ENCODE results near the gene HMGB1.

The HMGB1 gene

DNA sequence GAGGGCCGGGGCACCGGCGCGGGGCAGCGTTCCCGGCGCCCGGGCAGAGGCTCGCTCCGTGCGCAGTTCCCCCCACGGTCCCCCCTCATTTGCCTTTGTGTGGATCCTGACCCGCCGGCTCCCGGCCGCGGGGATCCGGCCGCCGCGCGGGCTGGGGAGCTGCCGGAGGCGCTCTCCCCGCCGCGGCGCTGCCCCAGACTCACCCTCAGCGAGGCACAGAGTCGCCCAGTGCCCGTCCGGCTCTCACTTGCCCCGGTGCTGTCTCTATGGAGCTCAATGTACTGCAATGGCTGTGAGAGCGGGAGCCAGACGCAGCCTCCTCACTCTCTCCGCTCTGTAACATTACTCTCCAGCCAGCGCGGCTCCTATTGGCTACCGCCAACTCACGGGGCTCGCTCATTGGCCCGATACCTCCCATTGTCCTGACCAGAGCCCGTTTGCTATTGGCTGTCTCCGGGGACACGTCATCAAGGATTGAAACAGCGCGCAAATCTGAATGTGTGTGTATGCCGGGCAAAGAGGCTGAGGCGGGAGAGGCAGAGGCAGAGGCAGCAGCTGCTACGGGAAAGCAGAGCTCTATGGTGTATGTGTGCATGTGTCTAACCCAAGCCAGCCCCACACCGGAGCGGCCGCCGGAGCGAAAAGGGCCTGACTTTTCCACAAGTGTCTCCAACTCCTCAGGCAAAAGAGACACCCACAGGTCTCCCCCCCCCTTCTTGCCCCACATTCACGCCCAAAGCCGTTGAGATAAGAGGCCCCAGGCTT lies at the start of gene HMGB1:
HMGB1 (minus strand) TSS at position 344 of the 765 bp plus-strand sequence. CDS start 2,256 bp downstream, outside the sequence.
- intact Hi-C loops (cut with DNase I; ENCODE audit: low total_unique reads) = loop anchor here (2.0 to 10.0 kb wide), 4 partner anchors 151 to 579 kb away; partner anchors contain the start of gene USPL1
- Histone ChIP-seq H3K4me1 (peaks cover 0 to 31% (median 23%) of the 10 kb centered on the region in 4 donors), H3K9me3 (no peaks in the 10 kb centered on the region), H3K4me3 (peak within 1 kb of the TSS; percentile 66 to 100), H3K27me3 (no peaks in the 10 kb centered on the region), H3K36me3 (peaks cover 3 to 14% (median 14%) of the 10 kb centered on the region in 3 donors), H3K27ac (peak within 1 kb of the TSS; percentile 96 to 100)
- DNase-seq = peak; percentile 99
- TF ChIP-seq, protein P1, sequence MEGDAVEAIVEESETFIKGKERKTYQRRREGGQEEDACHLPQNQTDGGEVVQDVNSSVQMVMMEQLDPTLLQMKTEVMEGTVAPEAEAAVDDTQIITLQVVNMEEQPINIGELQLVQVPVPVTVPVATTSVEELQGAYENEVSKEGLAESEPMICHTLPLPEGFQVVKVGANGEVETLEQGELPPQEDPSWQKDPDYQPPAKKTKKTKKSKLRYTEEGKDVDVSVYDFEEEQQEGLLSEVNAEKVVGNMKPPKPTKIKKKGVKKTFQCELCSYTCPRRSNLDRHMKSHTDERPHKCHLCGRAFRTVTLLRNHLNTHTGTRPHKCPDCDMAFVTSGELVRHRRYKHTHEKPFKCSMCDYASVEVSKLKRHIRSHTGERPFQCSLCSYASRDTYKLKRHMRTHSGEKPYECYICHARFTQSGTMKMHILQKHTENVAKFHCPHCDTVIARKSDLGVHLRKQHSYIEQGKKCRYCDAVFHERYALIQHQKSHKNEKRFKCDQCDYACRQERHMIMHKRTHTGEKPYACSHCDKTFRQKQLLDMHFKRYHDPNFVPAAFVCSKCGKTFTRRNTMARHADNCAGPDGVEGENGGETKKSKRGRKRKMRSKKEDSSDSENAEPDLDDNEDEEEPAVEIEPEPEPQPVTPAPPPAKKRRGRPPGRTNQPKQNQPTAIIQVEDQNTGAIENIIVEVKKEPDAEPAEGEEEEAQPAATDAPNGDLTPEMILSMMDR (IDR thresholded peaks at IDR 0.05) = peak in 1 of 2 experiments; percentile 23

DNA sequence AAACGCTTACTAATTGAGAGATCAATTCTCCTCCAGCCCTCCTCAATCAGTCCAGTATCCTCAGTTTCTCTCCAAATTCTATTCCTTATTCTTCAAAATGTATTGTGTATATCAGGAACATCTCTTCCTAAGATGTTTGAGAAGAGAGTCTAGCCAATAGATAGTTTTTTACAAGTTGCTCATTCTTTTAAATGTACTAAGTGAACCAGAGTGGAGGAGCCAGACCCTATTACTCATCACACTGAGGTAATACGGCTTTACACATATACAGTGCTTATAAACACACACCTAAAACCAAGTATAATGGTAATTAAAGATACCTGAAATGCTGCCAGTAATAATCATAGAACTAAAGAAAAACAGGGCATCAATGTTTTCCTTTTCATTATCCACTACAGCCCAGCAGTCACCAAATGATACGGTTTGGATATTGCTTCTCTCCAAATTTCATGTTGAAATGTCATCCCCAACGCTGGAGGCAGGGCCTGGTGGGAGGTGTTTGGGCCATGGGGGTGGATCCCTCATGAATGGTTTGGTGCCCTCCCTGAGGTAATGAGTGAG lies 45.2 kb upstream of the HMGB1 start:
- Histone ChIP-seq H3K4me3 (no peak overlapping the region), H3K36me3 (no peaks in the 10 kb centered on the region), H3K9me3 (no peaks in the 10 kb centered on the region), H3K4me1 (no peaks in the 10 kb centered on the region), H3K27ac (no peak overlapping the region), H3K27me3 (no peaks in the 10 kb centered on the region)
- intact Hi-C loops (cut with DNase I; ENCODE audit: low total_unique reads) = no loop called here
- TF ChIP-seq, protein P1 (IDR thresholded peaks at IDR 0.05) = no peak
- no peak for DNase-seq

DNA sequence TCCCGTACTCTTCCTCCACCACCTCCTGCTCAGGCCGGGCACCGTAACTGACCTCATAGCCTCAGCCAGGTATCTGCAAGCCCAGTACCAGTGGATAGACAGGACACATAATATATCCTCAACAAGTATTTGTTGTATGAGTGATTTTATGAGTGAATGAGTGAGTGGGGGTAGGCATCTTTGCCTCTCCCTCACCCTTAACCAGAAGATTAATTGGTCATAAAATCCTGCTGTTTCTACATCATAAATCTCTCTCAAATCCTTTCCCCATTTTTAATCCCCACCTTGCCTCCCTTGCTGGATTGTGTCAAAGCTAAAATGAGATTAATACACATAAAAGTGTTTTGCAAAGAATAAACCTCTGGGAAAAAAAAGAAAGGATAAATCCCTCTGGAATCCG lies 44.4 kb upstream of the HMGB1 start:
- H3K27me3 ChIP-seq = no peaks in the 10 kb centered on the region
- no peak overlapping the region for H3K4me3 ChIP-seq
- H3K27ac ChIP-seq = no peak overlapping the region
- no peaks in the 10 kb centered on the region for H3K36me3 ChIP-seq
- intact Hi-C loops (cut with DNase I; ENCODE audit: low total_unique reads) = no loop called here
- no peaks in the 10 kb centered on the region for H3K9me3 ChIP-seq
- no peak for DNase-seq
- TF ChIP-seq, protein P1 (IDR thresholded peaks at IDR 0.05) = no peak
- no peaks in the 10 kb centered on the region for H3K4me1 ChIP-seq

DNA sequence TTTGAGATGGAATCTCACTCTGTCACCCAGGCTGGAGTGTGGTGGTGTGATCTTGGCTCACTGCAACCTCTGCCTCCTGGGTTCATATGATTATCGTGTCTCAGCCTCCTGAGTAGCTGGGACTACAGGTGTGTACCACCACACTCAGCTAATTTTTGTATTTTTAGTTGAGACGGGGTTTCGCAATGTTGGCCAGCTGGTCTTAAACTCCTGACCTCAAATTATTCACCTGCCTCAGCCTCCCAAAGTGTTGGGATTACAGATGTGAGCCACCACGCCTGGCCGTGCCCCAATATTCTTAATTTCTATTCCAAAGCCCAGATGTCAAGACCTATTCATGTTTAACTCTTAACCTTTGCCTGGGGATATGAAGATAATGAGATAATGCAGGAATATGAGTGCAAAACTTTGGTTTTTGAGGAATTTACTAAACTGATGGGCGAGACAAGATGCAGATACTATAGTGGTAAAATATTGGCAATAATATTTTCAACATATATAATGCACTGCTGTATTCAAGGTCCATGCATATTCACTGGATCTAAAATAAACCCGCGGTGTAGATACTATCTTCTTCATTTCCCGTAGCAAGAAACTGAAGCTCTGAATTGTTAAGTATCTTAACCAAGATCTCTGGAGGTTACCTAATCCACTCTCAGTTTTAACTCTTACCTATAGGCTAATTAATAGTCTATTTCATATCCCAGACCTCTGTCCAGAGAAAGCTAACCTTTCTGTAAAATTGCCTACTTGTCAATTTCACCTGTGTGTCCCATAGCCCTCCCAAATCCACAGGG lies 43.7 kb upstream of the HMGB1 start:
- H3K4me3 ChIP-seq = no peak overlapping the region
- no peaks in the 10 kb centered on the region for H3K9me3 ChIP-seq
- intact Hi-C loops (cut with DNase I; ENCODE audit: low total_unique reads) = no loop called here
- TF ChIP-seq, protein P1 (IDR thresholded peaks at IDR 0.05) = no peak
- no peak overlapping the region for H3K27ac ChIP-seq
- H3K27me3 ChIP-seq = no peaks in the 10 kb centered on the region
- H3K36me3 ChIP-seq = no peaks in the 10 kb centered on the region
- H3K4me1 ChIP-seq = no peaks in the 10 kb centered on the region
- no peak for DNase-seq

DNA sequence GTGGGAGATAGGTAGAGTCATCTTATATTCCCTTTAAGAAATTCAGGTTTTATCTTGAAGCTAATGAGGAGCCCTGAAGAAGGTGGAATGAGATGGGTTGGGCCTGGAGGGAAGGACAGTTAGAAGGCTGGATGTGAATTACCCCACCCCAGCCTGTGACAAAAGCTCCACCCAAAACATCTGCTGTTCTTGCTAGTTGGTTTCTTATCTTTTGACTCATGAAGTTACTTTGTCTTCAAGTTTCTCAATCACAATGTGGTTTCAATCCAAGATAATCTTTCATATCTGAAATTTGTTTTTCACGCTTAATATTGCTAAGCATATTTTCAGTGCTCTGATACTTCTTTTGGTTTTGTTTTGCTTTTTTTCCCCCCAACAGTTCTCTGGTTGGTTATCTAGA lies 38.3 kb upstream of the HMGB1 start:
- TF ChIP-seq, protein P1 (IDR thresholded peaks at IDR 0.05) = no peak
- H3K36me3 ChIP-seq = no peaks in the 10 kb centered on the region
- intact Hi-C loops (cut with DNase I; ENCODE audit: low total_unique reads) = no loop called here
- no peaks in the 10 kb centered on the region for H3K9me3 ChIP-seq
- H3K27me3 ChIP-seq = no peaks in the 10 kb centered on the region
- H3K27ac ChIP-seq = no peak overlapping the region
- no peaks in the 10 kb centered on the region for H3K4me1 ChIP-seq
- H3K4me3 ChIP-seq = no peak overlapping the region
- no peak for DNase-seq
